Measurements from ENCODE around the gene DTWD2. TPM values are rescaled to one million over a fixed set of nuclear protein-coding genes. Genes with fewer than 3 reads are reported as not detected.

Gene DTWD2
- total RNA-seq, 1 experiment from 2014 or later, result 10.1 TPM

DNA sequence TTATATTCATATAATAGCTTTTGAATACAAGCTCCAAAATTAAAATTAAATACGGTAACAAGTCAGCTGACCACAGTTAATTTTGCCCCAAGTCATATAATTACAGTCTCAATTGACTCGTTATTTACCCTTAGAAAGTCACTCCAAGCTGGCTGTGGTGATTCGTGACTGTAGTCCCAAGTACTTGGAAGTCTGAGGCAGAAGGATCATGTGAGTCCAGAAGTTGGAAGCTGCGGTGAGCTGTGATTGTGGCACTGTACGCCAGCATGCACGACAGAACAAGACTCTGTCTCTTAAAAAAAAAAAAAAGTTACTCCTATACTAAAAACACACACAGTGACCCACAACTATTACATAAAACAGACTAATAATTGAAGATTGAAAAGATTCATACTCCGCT, 31.6 kb upstream of the DTWD2 start:
- Mint-ChIP-seq H3K27ac (ENCODE audit: low read depth, unreplicated experiment) (no peak overlapping the region), H3K9me3 (ENCODE audit: unreplicated experiment) (no peaks in the 10 kb centered on the region), H3K27me3 (ENCODE audit: insufficient read depth, unreplicated experiment) (no peaks in the 10 kb centered on the region), H3K4me1 (ENCODE audit: insufficient read depth, unreplicated experiment) (peaks cover 6% of the 10 kb centered on the region), H3K4me3 (ENCODE audit: unreplicated experiment) (no peak overlapping the region), H3K36me3 (ENCODE audit: insufficient read depth, unreplicated experiment) (no peaks in the 10 kb centered on the region)
- ChIA-PET POLR2A (interaction anchor here (0.7 kb wide), 1 partner anchor 8 kb away, joined by 3 read pairs; no protein-coding TSS in a partner anchor), CTCF (interaction anchor here (0.6 to 9.4 kb wide), 5 partner anchors 8 to 399 kb away, joined by 3 to 64 read pairs (median 4); no protein-coding TSS in a partner anchor)
- TF ChIP-seq CTCF (IDR thresholded peaks at IDR 0.05; ENCODE audit: unreplicated experiment), result no peak
- no peak for DNase-seq (ENCODE audit: unreplicated experiment)
- intact Hi-C loops (cut with micrococcal nuclease), result loop anchor here (10.0 kb wide), 1 partner anchor 245 kb away; no protein-coding TSS in a partner anchor
- BruUV-seq (replicated peaks), result no TSS peak

GRCh38 chr5:119019501-119019900, 31.2 kb upstream of the DTWD2 start:
- H3K27ac Mint-ChIP-seq (ENCODE audit: low read depth, unreplicated experiment), result no peak overlapping the region
- CTCF ChIA-PET, result interaction anchor here (0.7 to 9.4 kb wide), 3 partner anchors 8 to 400 kb away, joined by 3 to 64 read pairs (median 4); no protein-coding TSS in a partner anchor
- DNase-seq (ENCODE audit: unreplicated experiment), result no peak
- no peaks in the 10 kb centered on the region for H3K9me3 Mint-ChIP-seq (ENCODE audit: unreplicated experiment)
- H3K27me3 Mint-ChIP-seq (ENCODE audit: insufficient read depth, unreplicated experiment), result no peaks in the 10 kb centered on the region
- intact Hi-C loops (cut with micrococcal nuclease), result no loop called here
- no TSS peak for BruUV-seq (replicated peaks)
- no peak for TF ChIP-seq CTCF (IDR thresholded peaks at IDR 0.05; ENCODE audit: unreplicated experiment)
- POLR2A ChIA-PET, result interaction anchor here (0.7 kb wide), 1 partner anchor 8 kb away, joined by 3 read pairs; no protein-coding TSS in a partner anchor
- peaks cover 6% of the 10 kb centered on the region for H3K4me1 Mint-ChIP-seq (ENCODE audit: insufficient read depth, unreplicated experiment)
- no peak overlapping the region for H3K4me3 Mint-ChIP-seq (ENCODE audit: unreplicated experiment)
- no peaks in the 10 kb centered on the region for H3K36me3 Mint-ChIP-seq (ENCODE audit: insufficient read depth, unreplicated experiment)

DNA sequence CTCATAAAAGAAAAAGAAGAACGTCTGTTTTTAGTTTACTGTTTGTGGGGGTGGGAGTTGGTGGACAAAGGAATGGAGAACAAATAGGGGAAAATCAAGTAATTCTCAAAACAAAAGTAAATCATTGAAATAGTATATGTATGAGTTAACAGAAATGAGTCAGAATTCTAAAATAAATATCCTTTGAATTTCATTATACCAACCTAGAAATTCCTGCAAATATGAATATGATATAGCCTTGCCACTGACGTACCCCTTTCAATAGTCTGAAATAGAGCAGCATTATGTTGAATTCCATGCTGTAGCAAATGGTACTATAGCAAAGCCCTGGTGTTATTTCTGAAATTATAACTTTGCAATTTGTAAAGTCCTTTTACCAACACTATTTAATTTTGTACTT, 29.6 kb upstream of the DTWD2 start:
- no peak for DNase-seq (ENCODE audit: unreplicated experiment)
- ChIA-PET CTCF (interaction anchor here (0.6 to 9.4 kb wide), 4 partner anchors 13 to 435 kb away, joined by 3 to 64 read pairs (median 4); no protein-coding TSS in a partner anchor), POLR2A (interaction anchor here (0.7 to 0.9 kb wide), 4 partner anchors 29 to 381 kb away, joined by 3 to 4 read pairs (median 3); partner anchors contain the start of genes DMXL1 and DTWD2)
- H3K4me3 Mint-ChIP-seq (ENCODE audit: unreplicated experiment), result no peak overlapping the region
- H3K36me3 Mint-ChIP-seq (ENCODE audit: insufficient read depth, unreplicated experiment), result no peaks in the 10 kb centered on the region
- intact Hi-C loops (cut with micrococcal nuclease), result no loop called here
- no peaks in the 10 kb centered on the region for H3K27me3 Mint-ChIP-seq (ENCODE audit: insufficient read depth, unreplicated experiment)
- H3K4me1 Mint-ChIP-seq (ENCODE audit: insufficient read depth, unreplicated experiment), result peaks cover 6% of the 10 kb centered on the region
- TF ChIP-seq CTCF (IDR thresholded peaks at IDR 0.05; ENCODE audit: unreplicated experiment), result no peak
- H3K27ac Mint-ChIP-seq (ENCODE audit: low read depth, unreplicated experiment), result no peak overlapping the region
- no peaks in the 10 kb centered on the region for H3K9me3 Mint-ChIP-seq (ENCODE audit: unreplicated experiment)
- no TSS peak for BruUV-seq (replicated peaks)

- no peaks in the 10 kb centered on the region for H3K27me3 Mint-ChIP-seq (ENCODE audit: insufficient read depth, unreplicated experiment)
- DNase-seq (ENCODE audit: unreplicated experiment), result no peak
- H3K36me3 Mint-ChIP-seq (ENCODE audit: insufficient read depth, unreplicated experiment), result no peaks in the 10 kb centered on the region
- POLR2A ChIA-PET, result no interaction called here
- no peaks in the 10 kb centered on the region for H3K9me3 Mint-ChIP-seq (ENCODE audit: unreplicated experiment)
- no peak for TF ChIP-seq CTCF (IDR thresholded peaks at IDR 0.05; ENCODE audit: unreplicated experiment)
- intact Hi-C loops (cut with micrococcal nuclease), result no loop called here
- no peak overlapping the region for H3K27ac Mint-ChIP-seq (ENCODE audit: low read depth, unreplicated experiment)
- no peaks in the 10 kb centered on the region for H3K4me1 Mint-ChIP-seq (ENCODE audit: insufficient read depth, unreplicated experiment)
- CTCF ChIA-PET, result interaction anchor here (0.6 to 9.4 kb wide), 5 partner anchors 17 to 396 kb away, joined by 3 to 64 read pairs (median 3); partner anchors contain the start of gene DTWD2
- no TSS peak for BruUV-seq (replicated peaks)
- no peak overlapping the region for H3K4me3 Mint-ChIP-seq (ENCODE audit: unreplicated experiment)
These were observed 27.9 kb upstream of the DTWD2 start for GRCh38 chr5:119016125-119016774.

Data from MCF 10A (cell line).